ENCODE measurements around the gene SEC14L1.

Gene SEC14L1

DNA sequence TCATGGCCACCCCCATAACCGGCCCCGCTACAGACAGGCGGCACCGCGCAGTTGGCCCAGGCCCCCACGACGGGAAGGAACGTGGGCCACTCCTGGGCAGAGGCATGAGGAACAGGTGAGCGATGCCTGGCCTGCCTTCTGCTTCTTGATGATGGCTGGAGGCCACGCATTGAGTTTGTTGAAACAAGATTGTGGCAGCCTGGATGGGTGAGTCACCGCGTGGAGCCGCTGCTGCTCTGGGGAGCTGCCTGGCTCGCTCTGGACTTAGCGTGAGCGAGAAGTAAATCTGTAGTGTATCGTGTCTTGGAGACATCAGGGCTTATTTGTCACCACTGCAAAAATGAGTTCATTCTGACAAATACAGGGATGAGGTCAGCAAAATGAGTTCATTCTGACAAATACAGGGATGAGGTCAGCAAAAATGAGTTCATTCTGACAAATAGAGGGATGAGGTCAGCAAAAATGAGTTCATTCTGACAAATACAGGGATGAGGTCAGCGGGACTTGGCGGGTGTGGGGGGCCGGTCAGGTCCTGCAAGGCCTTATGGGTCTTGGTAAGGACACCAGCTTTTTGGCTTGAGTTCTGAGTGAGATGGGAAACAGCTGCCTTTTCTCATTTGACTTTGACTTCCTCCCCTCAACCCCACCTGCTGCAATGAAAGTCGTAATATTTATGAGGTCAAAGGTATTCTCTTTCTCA lies 93.0 kb downstream of the SEC14L1 start (continued):
- TF ChIP-seq ZNF248 (tag by site-specific recombination; IDR thresholded peaks at IDR 0.05): no peak; the same call in 1 of the 2 replicates
- no peak for TF ChIP-seq ZNF223 (tag by site-specific recombination; IDR thresholded peaks at IDR 0.05)
- TF ChIP-seq ZSCAN5A (tag by site-specific recombination; IDR thresholded peaks at IDR 0.05): peak; percentile 91
- no peak for TF ChIP-seq MEIS1 (CRISPR knock-in tag; IDR thresholded peaks at IDR 0.05; ENCODE audit: borderline replicate concordance)
- TF ChIP-seq ZSCAN16 (tag by site-specific recombination; IDR thresholded peaks at IDR 0.05): no peak
- TF ChIP-seq ZNF202 (tag by site-specific recombination; IDR thresholded peaks at IDR 0.05; ENCODE audit: borderline replicate concordance): peak; percentile 97
- TF ChIP-seq ZNF416 (tag by site-specific recombination; IDR thresholded peaks at IDR 0.05): peak; percentile 80; the same call in 1 of the 2 replicates
- TF ChIP-seq, protein P1, sequence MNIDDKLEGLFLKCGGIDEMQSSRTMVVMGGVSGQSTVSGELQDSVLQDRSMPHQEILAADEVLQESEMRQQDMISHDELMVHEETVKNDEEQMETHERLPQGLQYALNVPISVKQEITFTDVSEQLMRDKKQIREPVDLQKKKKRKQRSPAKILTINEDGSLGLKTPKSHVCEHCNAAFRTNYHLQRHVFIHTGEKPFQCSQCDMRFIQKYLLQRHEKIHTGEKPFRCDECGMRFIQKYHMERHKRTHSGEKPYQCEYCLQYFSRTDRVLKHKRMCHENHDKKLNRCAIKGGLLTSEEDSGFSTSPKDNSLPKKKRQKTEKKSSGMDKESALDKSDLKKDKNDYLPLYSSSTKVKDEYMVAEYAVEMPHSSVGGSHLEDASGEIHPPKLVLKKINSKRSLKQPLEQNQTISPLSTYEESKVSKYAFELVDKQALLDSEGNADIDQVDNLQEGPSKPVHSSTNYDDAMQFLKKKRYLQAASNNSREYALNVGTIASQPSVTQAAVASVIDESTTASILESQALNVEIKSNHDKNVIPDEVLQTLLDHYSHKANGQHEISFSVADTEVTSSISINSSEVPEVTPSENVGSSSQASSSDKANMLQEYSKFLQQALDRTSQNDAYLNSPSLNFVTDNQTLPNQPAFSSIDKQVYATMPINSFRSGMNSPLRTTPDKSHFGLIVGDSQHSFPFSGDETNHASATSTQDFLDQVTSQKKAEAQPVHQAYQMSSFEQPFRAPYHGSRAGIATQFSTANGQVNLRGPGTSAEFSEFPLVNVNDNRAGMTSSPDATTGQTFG (tag by site-specific recombination; IDR thresholded peaks at IDR 0.05; ENCODE audit: borderline replicate concordance): peak; percentile 77; the same call in 1 of the 2 replicates
- no peak for TF ChIP-seq EGR2 (tag by site-specific recombination; IDR thresholded peaks at IDR 0.05; ENCODE audit: low read depth)
- TF ChIP-seq ZNF112 (tag by site-specific recombination; IDR thresholded peaks at IDR 0.05): no peak
- 0 out of 2 replicates have a peak, but pooled peaks have one; percentile 4 for TF ChIP-seq ZNF560 (tag by site-specific recombination; IDR thresholded peaks at IDR 0.05; ENCODE audit: borderline replicate concordance)
- TF ChIP-seq ZNF610 (tag by site-specific recombination; IDR thresholded peaks at IDR 0.05; ENCODE audit: borderline replicate concordance): no peak
- TF ChIP-seq ZNF140 (tag by site-specific recombination; IDR thresholded peaks at IDR 0.05): peak; percentile 25; the same call in 1 of the 2 replicates
- TF ChIP-seq, protein P2, sequence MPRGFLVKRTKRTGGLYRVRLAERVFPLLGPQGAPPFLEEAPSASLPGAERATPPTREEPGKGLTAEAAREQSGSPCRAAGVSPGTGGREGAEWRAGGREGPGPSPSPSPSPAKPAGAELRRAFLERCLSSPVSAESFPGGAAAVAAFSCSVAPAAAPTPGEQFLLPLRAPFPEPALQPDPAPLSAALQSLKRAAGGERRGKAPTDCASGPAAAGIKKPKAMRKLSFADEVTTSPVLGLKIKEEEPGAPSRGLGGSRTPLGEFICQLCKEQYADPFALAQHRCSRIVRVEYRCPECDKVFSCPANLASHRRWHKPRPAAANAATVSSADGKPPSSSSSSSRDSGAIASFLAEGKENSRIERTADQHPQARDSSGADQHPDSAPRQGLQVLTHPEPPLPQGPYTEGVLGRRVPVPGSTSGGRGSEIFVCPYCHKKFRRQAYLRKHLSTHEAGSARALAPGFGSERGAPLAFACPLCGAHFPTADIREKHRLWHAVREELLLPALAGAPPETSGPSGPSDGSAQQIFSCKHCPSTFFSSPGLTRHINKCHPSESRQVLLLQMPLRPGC (tag by site-specific recombination; IDR thresholded peaks at IDR 0.05): peak; percentile 91
- TF ChIP-seq ZNF114 (tag by site-specific recombination; IDR thresholded peaks at IDR 0.05): peak; percentile 89; the same call in 1 of the 2 replicates
- TF ChIP-seq, protein P3, sequence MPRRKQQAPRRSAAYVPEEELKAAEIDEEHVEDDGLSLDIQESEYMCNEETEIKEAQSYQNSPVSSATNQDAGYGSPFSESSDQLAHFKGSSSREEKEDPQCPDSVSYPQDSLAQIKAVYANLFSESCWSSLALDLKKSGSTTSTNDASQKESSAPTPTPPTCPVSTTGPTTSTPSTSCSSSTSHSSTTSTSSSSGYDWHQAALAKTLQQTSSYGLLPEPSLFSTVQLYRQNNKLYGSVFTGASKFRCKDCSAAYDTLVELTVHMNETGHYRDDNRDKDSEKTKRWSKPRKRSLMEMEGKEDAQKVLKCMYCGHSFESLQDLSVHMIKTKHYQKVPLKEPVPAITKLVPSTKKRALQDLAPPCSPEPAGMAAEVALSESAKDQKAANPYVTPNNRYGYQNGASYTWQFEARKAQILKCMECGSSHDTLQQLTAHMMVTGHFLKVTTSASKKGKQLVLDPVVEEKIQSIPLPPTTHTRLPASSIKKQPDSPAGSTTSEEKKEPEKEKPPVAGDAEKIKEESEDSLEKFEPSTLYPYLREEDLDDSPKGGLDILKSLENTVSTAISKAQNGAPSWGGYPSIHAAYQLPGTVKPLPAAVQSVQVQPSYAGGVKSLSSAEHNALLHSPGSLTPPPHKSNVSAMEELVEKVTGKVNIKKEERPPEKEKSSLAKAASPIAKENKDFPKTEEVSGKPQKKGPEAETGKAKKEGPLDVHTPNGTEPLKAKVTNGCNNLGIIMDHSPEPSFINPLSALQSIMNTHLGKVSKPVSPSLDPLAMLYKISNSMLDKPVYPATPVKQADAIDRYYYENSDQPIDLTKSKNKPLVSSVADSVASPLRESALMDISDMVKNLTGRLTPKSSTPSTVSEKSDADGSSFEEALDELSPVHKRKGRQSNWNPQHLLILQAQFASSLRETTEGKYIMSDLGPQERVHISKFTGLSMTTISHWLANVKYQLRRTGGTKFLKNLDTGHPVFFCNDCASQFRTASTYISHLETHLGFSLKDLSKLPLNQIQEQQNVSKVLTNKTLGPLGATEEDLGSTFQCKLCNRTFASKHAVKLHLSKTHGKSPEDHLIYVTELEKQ (tag by site-specific recombination; IDR thresholded peaks at IDR 0.05; ENCODE audit: borderline replicate concordance): peak; percentile 99
- no peak for TF ChIP-seq ZFP3 (tag by site-specific recombination; IDR thresholded peaks at IDR 0.05; ENCODE audit: low read depth)
- TF ChIP-seq ZNF626 (tag by site-specific recombination; IDR thresholded peaks at IDR 0.05): peak; percentile 93
- TF ChIP-seq ZNF16 (tag by site-specific recombination; IDR thresholded peaks at IDR 0.05; ENCODE audit: low read depth): no peak
- TF ChIP-seq ZNF530 (tag by site-specific recombination; IDR thresholded peaks at IDR 0.05; ENCODE audit: low read depth): no peak
- TF ChIP-seq ZNF311 (tag by site-specific recombination; IDR thresholded peaks at IDR 0.05; ENCODE audit: borderline replicate concordance): no peak
- TF ChIP-seq ZNF791 (tag by site-specific recombination; IDR thresholded peaks at IDR 0.05): no peak
- TF ChIP-seq ZNF214 (tag by site-specific recombination; IDR thresholded peaks at IDR 0.05; ENCODE audit: borderline replicate concordance): no peak
- TF ChIP-seq ZBTB1 (tag by site-specific recombination; IDR thresholded peaks at IDR 0.05): peak; percentile 71; the same call in 1 of the 2 replicates
- TF ChIP-seq ZEB2 (tag by site-specific recombination; IDR thresholded peaks at IDR 0.05): peak; percentile 96
- no peak for TF ChIP-seq ZNF48 (tag by site-specific recombination; IDR thresholded peaks at IDR 0.05)
- TF ChIP-seq, protein P4, sequence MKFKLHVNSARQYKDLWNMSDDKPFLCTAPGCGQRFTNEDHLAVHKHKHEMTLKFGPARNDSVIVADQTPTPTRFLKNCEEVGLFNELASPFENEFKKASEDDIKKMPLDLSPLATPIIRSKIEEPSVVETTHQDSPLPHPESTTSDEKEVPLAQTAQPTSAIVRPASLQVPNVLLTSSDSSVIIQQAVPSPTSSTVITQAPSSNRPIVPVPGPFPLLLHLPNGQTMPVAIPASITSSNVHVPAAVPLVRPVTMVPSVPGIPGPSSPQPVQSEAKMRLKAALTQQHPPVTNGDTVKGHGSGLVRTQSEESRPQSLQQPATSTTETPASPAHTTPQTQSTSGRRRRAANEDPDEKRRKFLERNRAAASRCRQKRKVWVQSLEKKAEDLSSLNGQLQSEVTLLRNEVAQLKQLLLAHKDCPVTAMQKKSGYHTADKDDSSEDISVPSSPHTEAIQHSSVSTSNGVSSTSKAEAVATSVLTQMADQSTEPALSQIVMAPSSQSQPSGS (tag by site-specific recombination; IDR thresholded peaks at IDR 0.05; ENCODE audit: low read depth): peak; percentile 99
- peak; percentile 99 for TF ChIP-seq KLF8 (tag by site-specific recombination; IDR thresholded peaks at IDR 0.05)
- peak; percentile 100 for TF ChIP-seq ZNF324 (tag by site-specific recombination; IDR thresholded peaks at IDR 0.05)
- TF ChIP-seq ZNF473 (tag by site-specific recombination; IDR thresholded peaks at IDR 0.05): 0 out of 2 replicates have a peak, but pooled peaks have one; percentile 36
